Lower lobe of right lung (tissue), 2 donors: ENCODE results near the gene CFAP141. TPM values are rescaled to one million over a fixed set of nuclear protein-coding genes. Genes with fewer than 3 reads are reported as not detected.

Experiments used
- ATAC-seq, 2 donors: fragments of 200-7000 bp; cut with Tn5 transposase; one replicate each; pipeline ENCODE4 v1.9.1; 2020 to 2022; ENCODE audit warnings: mild to moderate bottlenecking in 2 of 2, moderate library complexity in 2 of 2
- DNase-seq: peaks from one replicate; pipeline ENCODE4 v3.0.0-alpha.2; 2020
- H3K27ac ChIP-seq: fragments of 200-600 bp; one replicate; pipeline ENCODE4 v1.8.0; 2022
- H3K27me3 ChIP-seq: fragments of 200-600 bp; one replicate; pipeline ENCODE4 v1.8.0; 2022; ENCODE audit warnings: low read depth
- H3K36me3 ChIP-seq: fragments of 200-600 bp; one replicate; pipeline ENCODE4 v1.8.0; 2022; ENCODE audit warnings: mild to moderate bottlenecking
- H3K4me1 ChIP-seq: fragments of 200-600 bp; one replicate; pipeline ENCODE4 v1.8.0; 2022
- H3K4me3 ChIP-seq: fragments of 200-600 bp; one replicate; pipeline ENCODE4 v1.8.0; 2022; ENCODE audit warnings: mild to moderate bottlenecking
- H3K9me3 ChIP-seq: fragments of 200-600 bp; one replicate; pipeline ENCODE4 v1.8.0; 2022
- CTCF ChIP-seq: fragments of 200-600 bp; IDR thresholded peaks from one replicate; pipeline ENCODE4 v1.8.0; 2022; ENCODE audit warnings: antibody characterized with exemption, mild to moderate bottlenecking
- intact Hi-C: fragments of 100-400 bp; cut with DNase I; formaldehyde crosslinking; loops from one replicate; pipeline ENCODE4 v1.11.0; 2022
- long read RNA-seq: library from polyadenylated mRNA; unstranded; transcript quantifications from one replicate; pipeline ENCODE4 v2.0.0, GENCODE V29; 2021
- total RNA-seq: library from RNA; stranded (reverse); fragmentation: NEBNext Ultra II Directional; extraction: Animal tissue kit (Norgen Biotek cat#: 25700); gene quantifications from one replicate; pipeline ENCODE4 v1.2.1, GENCODE V29; 2021
- donor health status: DM: no; HTN: yes; CAD: no; lungs with severe emphysema.

The CFAP141 gene
- total RNA-seq = 2.8 TPM
- long read RNA-seq, partial matches to known transcripts = 0 of 1 reads
- long read RNA-seq, other reads (novel, unspliced or antisense) = 1 of 1 reads

- Histone ChIP-seq H3K27ac (no peak within 1 kb of the TSS), H3K27me3 (no peaks in the 10 kb centered on the region), H3K4me3 (no peak within 1 kb of the TSS), H3K9me3 (no peaks in the 10 kb centered on the region), H3K36me3 (peaks cover 67% of the 10 kb centered on the region), H3K4me1 (no peaks in the 10 kb centered on the region)
- DNase-seq = no peak
- no peak for ATAC-seq
- no peak for TF ChIP-seq CTCF
- intact Hi-C loops = no loop called here
Observed at GRCh38 chr1:154206196-154206595, at the start of gene CFAP141. TSS of gene CFAP141 (minus strand) at chr1:154206333. CDS start at chr1:154206307, 26 bp downstream.

GRCh38 chr1:154253671-154254070 lies 47.5 kb upstream of the CFAP141 start:
- ATAC-seq (no peak), DNase-seq (no peak)
- Histone ChIP-seq H3K4me3 (no peak overlapping the region), H3K27me3 (no peaks in the 10 kb centered on the region), H3K9me3 (no peaks in the 10 kb centered on the region), H3K4me1 (no peaks in the 10 kb centered on the region), H3K27ac (no peak overlapping the region), H3K36me3 (peaks cover 100% of the 10 kb centered on the region)
- no peak for TF ChIP-seq CTCF
- intact Hi-C loops = no loop called here

- no peaks in the 10 kb centered on the region for H3K9me3 ChIP-seq
- H3K4me1 ChIP-seq = no peaks in the 10 kb centered on the region
- no peak overlapping the region for H3K4me3 ChIP-seq
- DNase-seq (no peak), ATAC-seq (no peak)
- no peak overlapping the region for H3K27ac ChIP-seq
- peaks cover 100% of the 10 kb centered on the region for H3K36me3 ChIP-seq
- intact Hi-C loops = no loop called here
- H3K27me3 ChIP-seq = no peaks in the 10 kb centered on the region
- no peak for TF ChIP-seq CTCF
Observed at GRCh38 chr1:154241703-154242351, 35.7 kb upstream of the CFAP141 start.

GRCh38 chr1:154240294-154240833 lies 34.2 kb upstream of the CFAP141 start:
- Histone ChIP-seq H3K4me1 (no peaks in the 10 kb centered on the region), H3K4me3 (no peak overlapping the region), H3K27ac (no peak overlapping the region), H3K9me3 (no peaks in the 10 kb centered on the region), H3K36me3 (peaks cover 100% of the 10 kb centered on the region), H3K27me3 (no peaks in the 10 kb centered on the region)
- intact Hi-C loops = no loop called here
- ATAC-seq = no peak
- TF ChIP-seq CTCF = no peak
- no peak for DNase-seq

- H3K27ac ChIP-seq = no peak overlapping the region
- H3K27me3 ChIP-seq = no peaks in the 10 kb centered on the region
- DNase-seq = no peak
- no peaks in the 10 kb centered on the region for H3K9me3 ChIP-seq
- TF ChIP-seq CTCF = no peak
- no peaks in the 10 kb centered on the region for H3K4me1 ChIP-seq
- intact Hi-C loops = no loop called here
- H3K4me3 ChIP-seq = no peak overlapping the region
- H3K36me3 ChIP-seq = peaks cover 100% of the 10 kb centered on the region
- no peak for ATAC-seq
Observed at GRCh38 chr1:154239491-154239890, 33.4 kb upstream of the CFAP141 start.
